Measurements from ENCODE around the gene PRM3.

DNA sequence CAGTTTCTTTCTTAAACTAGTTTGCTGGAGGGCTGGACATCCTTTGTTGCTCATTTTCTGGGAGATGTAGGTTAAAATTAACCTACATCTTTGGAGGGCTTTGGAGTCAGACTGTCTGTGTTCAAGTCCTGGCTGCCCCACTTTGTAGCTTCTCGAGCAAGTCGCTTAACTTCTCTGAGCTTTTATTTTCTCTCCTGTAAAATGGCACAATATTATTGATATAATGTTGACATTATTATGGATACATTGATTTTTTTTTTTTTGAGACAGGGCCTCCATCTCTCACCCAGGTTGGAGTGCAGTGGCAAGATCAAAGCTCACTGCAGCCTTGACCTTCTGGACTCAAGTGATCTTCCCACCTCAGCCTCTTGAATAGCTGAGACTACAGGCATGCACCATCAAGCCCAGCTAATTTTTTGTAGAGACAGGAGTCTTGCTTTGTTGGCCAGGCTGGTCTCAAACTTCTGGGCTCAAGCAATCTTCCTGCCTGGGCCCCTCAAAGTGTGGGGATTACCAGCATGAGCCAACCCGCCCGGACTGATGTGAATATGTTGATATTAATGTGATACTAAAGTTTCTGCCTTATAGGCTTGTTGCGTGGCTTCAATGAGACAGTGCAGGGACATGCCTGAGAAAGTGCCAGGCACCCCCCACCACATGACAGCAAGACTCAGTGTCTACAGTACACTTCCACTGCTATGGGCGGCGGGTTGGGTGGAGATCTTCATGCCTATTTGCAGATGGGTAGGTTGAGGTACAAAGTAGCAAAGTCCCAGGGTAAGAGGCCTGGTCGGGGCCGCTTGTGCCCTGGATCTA lies 40.3 kb upstream of the PRM3 start:
- TF ChIP-seq CBX2 (IDR thresholded peaks at IDR 0.05; ENCODE audit: borderline replicate concordance, low read depth) (no peak), POLR2A (IDR thresholded peaks at IDR 0.05; ENCODE audit: low read length) (no peak), SREBF2 (IDR thresholded peaks at IDR 0.05) (no peak), CBX8 (IDR thresholded peaks at IDR 0.05) (no peak), REST (IDR thresholded peaks at IDR 0.05) (no peak), GATA3 (IDR thresholded peaks at IDR 0.05; ENCODE audit: borderline replicate concordance) (no peak), SMC3 (IDR thresholded peaks at IDR 0.05) (no peak), FOSL2 (IDR thresholded peaks at IDR 0.05) (no peak), FOSL2 (CRISPR knock-in tag; IDR thresholded peaks at IDR 0.05) (no peak), EP300 (IDR thresholded peaks at IDR 0.05) (no peak), NR3C1 (IDR thresholded peaks at IDR 0.05) (no peak)
- TF ChIP-seq, protein P1, sequence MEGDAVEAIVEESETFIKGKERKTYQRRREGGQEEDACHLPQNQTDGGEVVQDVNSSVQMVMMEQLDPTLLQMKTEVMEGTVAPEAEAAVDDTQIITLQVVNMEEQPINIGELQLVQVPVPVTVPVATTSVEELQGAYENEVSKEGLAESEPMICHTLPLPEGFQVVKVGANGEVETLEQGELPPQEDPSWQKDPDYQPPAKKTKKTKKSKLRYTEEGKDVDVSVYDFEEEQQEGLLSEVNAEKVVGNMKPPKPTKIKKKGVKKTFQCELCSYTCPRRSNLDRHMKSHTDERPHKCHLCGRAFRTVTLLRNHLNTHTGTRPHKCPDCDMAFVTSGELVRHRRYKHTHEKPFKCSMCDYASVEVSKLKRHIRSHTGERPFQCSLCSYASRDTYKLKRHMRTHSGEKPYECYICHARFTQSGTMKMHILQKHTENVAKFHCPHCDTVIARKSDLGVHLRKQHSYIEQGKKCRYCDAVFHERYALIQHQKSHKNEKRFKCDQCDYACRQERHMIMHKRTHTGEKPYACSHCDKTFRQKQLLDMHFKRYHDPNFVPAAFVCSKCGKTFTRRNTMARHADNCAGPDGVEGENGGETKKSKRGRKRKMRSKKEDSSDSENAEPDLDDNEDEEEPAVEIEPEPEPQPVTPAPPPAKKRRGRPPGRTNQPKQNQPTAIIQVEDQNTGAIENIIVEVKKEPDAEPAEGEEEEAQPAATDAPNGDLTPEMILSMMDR (IDR thresholded peaks at IDR 0.05): no peak

Measured in A549 (cell line).